Cardiac fibroblast (primary cell): ENCODE data around the gene ST3GAL4.
"Not testable (repeated sequence)": the region's sequence is repeated elsewhere in the genome, so short reads cannot be mapped to it uniquely, and the experiment has no call there.

Source experiments
- DNase-seq, 2 donors: peaks; one replicate each; pipeline versions ENCODE4 v3.0.0 to v3.0.0-alpha.2; 2010; ENCODE audit warnings: low read depth in 2 of 2
- H3K4me3 ChIP-seq, 2 donors: replicated peaks in 1 of 2; 1 replicate in 1 of 2; 2 replicates in 1 of 2; pipeline ENCODE4 v1.5.1; 2011; ENCODE audit warnings: low read depth in 2 of 2, low read length in 2 of 2, mild to moderate bottlenecking in 2 of 2, moderate library complexity in 1 of 2
- CTCF ChIP-seq: IDR thresholded peaks from one replicate; pipeline ENCODE4 v1.5.1; 2011; ENCODE audit warnings: low read depth, mild to moderate bottlenecking, low read length, inconsistent platforms

ST3GAL4 gene

DNA sequence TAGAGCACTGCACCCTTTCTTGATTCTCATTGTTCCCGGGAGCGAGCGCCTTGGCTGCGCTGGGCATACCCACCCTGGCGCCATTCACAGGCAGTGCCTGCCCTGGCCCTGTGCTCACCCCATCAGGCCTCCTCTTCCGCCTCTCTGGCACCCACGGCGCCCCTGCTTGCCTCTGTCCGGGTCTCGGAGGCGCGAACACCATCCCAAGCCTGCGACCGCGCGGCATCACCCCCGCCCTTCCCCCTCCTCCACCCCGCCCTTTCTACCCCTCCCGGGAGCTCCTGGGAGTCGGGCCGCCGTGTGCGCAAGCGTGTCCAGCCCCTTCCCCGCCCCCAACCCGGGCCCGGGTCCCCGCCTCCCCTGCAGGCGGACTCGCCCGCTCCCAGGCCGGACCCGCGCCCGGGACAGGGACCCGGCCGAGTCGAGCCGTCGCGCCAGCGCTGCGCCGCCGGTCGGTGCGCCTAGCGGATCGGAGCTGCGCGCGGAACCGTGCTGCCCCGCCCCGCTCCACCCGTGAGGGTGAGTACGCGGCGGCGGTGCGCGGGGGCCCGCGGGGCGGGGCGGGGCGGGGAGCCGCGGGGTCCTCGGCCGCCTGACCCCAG lies at the start of gene ST3GAL4:
Gene ST3GAL4, plus strand, starts transcription at position 363 of the 602 bp plus-strand sequence. CDS start 50,470 bp downstream, outside the sequence.
- TF ChIP-seq CTCF = no peak
- DNase-seq = peak; percentile 56 to 84
- H3K4me3 ChIP-seq = peak within 1 kb of the TSS; percentile 75 to 87

DNA sequence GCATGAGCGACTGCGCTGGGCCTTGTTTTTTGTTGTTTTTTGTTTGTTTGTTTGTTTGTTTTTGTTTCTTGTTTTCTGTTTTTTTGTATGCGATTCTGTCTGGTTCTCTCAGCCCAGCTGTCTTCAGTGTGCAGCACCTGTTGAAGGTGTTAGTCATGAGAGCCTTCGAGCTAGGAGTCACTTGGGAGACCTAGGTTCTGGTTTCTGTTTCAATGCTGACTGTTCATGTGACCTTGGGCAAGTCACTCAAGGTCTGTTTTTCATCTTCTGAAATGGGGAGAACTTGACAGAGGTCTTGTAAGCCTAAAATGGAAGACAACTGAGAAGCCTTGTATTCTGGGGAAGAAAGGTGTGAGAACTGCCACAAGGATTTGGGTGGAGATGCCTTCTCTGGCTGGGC lies 49.8 kb upstream of the ST3GAL4 start:
- DNase-seq = no peak
- TF ChIP-seq CTCF = no peak
- H3K4me3 ChIP-seq = no peak overlapping the region

GRCh38 chr11:126307706-126308105 lies 47.8 kb upstream of the ST3GAL4 start:
- peak; percentile 59 to 76 for DNase-seq
- H3K4me3 ChIP-seq = no peak overlapping the region
- peak; percentile 46 for TF ChIP-seq CTCF

DNA sequence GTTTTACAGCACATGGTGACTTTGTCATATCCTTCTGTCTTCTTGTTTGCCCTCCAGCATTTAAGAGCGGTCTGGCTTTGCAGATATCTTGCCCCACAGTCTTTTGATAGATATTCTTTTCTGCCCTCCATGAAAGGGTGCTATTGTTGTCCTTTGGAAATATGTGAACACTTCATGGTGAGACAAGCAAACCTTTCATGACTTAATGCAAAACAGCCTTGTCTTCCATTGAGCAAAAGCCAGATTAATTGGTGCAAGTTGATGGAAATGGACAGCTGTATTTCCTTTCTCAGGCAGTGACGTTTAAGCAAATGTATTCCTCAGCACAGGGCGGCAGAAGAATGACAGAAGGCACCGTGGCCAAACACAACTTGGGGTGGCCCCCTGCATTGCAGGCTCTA lies 47.2 kb upstream of the ST3GAL4 start:
- no peak overlapping the region for H3K4me3 ChIP-seq
- DNase-seq = no peak
- TF ChIP-seq CTCF = no peak

DNA sequence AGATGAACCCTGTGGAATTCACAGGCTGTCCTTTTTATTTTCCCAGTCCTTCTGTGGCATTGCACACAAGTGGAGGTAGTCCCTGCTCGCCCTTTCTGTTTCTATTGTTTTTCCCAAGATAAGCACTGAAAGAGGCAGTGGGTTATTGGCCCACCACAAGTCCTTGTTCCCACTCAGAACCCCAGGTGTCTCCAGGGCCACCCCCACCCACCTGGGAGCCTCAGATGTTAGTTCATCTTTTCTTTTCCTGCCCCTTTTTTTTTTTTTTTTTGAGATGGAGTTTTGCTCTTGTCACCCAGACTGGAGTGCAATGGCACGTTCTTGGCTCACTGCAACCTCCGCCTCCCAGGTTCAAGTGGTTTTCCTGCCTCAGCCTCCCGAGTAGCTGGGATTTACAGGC lies 46.7 kb upstream of the ST3GAL4 start:
- not testable (repeated sequence) for DNase-seq, H3K4me3 ChIP-seq

GRCh38 chr11:126310200-126310991 lies 45.1 kb upstream of the ST3GAL4 start:
- no peak overlapping the region for H3K4me3 ChIP-seq
- peak; percentile 80 to 85 for DNase-seq
- peak; percentile 91 for TF ChIP-seq CTCF

DNA sequence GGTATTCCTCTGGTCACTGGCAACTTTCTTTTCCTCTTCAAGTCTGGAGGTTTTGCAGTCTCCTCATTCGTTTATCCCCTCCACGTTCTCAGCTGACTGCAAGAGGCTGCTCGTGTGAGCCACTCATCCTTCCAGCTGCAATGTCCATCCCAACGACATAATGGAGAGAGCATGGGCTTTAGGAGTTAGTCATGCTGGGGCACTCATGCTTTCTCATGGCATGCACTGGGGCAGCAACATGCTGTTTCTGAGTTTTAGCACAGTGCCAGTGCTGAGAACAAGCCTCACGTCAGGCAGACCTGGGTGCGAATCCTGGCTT lies 44.5 kb upstream of the ST3GAL4 start:
- DNase-seq = no peak
- no peak for TF ChIP-seq CTCF
- no peak overlapping the region for H3K4me3 ChIP-seq
